ENCODE results near the gene LGALS9. TPM values are rescaled to one million over a fixed set of nuclear protein-coding genes. Genes with fewer than 3 reads are reported as not detected.

The LGALS9 gene
- 1.6 TPM for total RNA-seq (2021; ENCODE audit: unreplicated experiment)
- 1.2 TPM for polyA plus RNA-seq (2012; ENCODE audit: insufficient read length)
- Bru-seq, nascent RNA = percentile 36 among the genes with signal in this experiment
- BruChase-seq, experiment 1, labeled RNA remaining after a 2-hour chase = percentile 38 among the genes with signal in this experiment
- BruChase-seq, experiment 2, labeled RNA remaining after a 6-hour chase = percentile 32 among the genes with signal in this experiment
- long read RNA-seq = 0 reads

- DNase-seq (ENCODE audit: low read depth, low spot score) = no peak
- Histone ChIP-seq H3K27ac (ENCODE audit: low read length) (no peak within 1 kb of the TSS), H3K4me3 (ENCODE audit: low read depth in 2 of 2, low read length in 2 of 2) (no peak within 1 kb of the TSS), H3K36me3 (ENCODE audit: control insufficient read depth, insufficient read depth, low read length) (no peaks in the 10 kb centered on the region), H3K9me3 (ENCODE audit: control insufficient read depth, insufficient read depth, low read depth, low read length) (no peaks in the 10 kb centered on the region), H3K27me3 (ENCODE audit: control insufficient read depth, insufficient read depth, low read length) (no peaks in the 10 kb centered on the region), H3K4me1 (ENCODE audit: control insufficient read depth, insufficient read depth, low read length) (no peaks in the 10 kb centered on the region)
- TF ChIP-seq REST (IDR thresholded peaks at IDR 0.05; ENCODE audit: insufficient read depth in 1 of 2, low read depth in 2 of 2, low read length in 1 of 2) (no peak), POLR2AphosphoS5 (IDR thresholded peaks at IDR 0.05; ENCODE audit: low read depth, low read length) (no peak), SIN3A (IDR thresholded peaks at IDR 0.05; ENCODE audit: borderline replicate concordance, insufficient read depth, low read depth, low read length) (no peak), TCF7L2 (IDR thresholded peaks at IDR 0.05; ENCODE audit: low read depth, low read length) (no peak)
- TF ChIP-seq, protein P1, sequence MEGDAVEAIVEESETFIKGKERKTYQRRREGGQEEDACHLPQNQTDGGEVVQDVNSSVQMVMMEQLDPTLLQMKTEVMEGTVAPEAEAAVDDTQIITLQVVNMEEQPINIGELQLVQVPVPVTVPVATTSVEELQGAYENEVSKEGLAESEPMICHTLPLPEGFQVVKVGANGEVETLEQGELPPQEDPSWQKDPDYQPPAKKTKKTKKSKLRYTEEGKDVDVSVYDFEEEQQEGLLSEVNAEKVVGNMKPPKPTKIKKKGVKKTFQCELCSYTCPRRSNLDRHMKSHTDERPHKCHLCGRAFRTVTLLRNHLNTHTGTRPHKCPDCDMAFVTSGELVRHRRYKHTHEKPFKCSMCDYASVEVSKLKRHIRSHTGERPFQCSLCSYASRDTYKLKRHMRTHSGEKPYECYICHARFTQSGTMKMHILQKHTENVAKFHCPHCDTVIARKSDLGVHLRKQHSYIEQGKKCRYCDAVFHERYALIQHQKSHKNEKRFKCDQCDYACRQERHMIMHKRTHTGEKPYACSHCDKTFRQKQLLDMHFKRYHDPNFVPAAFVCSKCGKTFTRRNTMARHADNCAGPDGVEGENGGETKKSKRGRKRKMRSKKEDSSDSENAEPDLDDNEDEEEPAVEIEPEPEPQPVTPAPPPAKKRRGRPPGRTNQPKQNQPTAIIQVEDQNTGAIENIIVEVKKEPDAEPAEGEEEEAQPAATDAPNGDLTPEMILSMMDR (IDR thresholded peaks at IDR 0.05) = no peak
- ATAC-seq = no peak
- BruUV-seq (replicated peaks) = no TSS peak
- POLR2A ChIA-PET = no interaction called here
- intact Hi-C loops (cut with micrococcal nuclease; ENCODE audit: unreplicated experiment) = no loop called here
- CTCF ChIA-PET = interaction anchor here (0.7 kb wide), 1 partner anchor 91 kb away, joined by 3 read pairs; no protein-coding TSS in a partner anchor
- in situ Hi-C loops (cut with HindIII; ENCODE audit: low pct_unique_long_range_greater_than_20kb, low sequenced_read_pairs) = no loop called here
These were observed at the start of gene LGALS9 for GRCh38 chr17:27630607-27631410. Gene LGALS9, plus strand, starts transcription at chr17:27631188. Its CDS starts 78 bp downstream, at chr17:27631266.

DNA sequence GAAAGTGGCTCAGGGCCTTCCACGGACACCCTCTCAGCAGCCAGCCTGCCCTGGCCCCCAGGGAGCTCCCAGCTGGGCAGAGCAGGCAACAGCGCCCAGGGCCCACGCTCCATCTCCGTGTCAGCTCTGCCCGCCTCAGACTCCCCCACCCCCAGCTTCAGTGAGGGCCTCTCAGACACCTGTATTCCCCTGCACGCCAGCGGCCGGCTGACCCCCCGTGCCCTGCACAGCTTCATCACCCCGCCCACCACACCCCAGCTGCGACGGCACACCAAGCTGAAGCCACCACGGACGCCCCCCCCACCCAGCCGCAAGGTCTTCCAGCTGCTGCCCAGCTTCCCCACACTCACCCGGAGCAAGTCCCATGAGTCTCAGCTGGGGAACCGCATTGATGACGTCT is 48.3 kb upstream of the LGALS9 start:
- H3K36me3 ChIP-seq (ENCODE audit: control insufficient read depth, insufficient read depth, low read length) = no peaks in the 10 kb centered on the region
- TF ChIP-seq SIN3A (IDR thresholded peaks at IDR 0.05; ENCODE audit: borderline replicate concordance, insufficient read depth, low read depth, low read length) = no peak
- TF ChIP-seq, protein P1 (IDR thresholded peaks at IDR 0.05) = no peak
- TF ChIP-seq POLR2AphosphoS5 (IDR thresholded peaks at IDR 0.05; ENCODE audit: low read depth, low read length) = no peak
- TF ChIP-seq TCF7L2 (IDR thresholded peaks at IDR 0.05; ENCODE audit: low read depth, low read length) = no peak
- TF ChIP-seq REST (IDR thresholded peaks at IDR 0.05; ENCODE audit: insufficient read depth in 1 of 2, low read depth in 2 of 2, low read length in 1 of 2) = no peak
- ChIA-PET POLR2A (no interaction called here), CTCF (no interaction called here)
- ATAC-seq = no peak
- peaks cover 12% of the 10 kb centered on the region for H3K4me1 ChIP-seq (ENCODE audit: control insufficient read depth, insufficient read depth, low read length)
- in situ Hi-C loops (cut with HindIII; ENCODE audit: low pct_unique_long_range_greater_than_20kb, low sequenced_read_pairs) (no loop called here), intact Hi-C loops (cut with micrococcal nuclease; ENCODE audit: unreplicated experiment) (no loop called here)
- no peaks in the 10 kb centered on the region for H3K9me3 ChIP-seq (ENCODE audit: control insufficient read depth, insufficient read depth, low read depth, low read length)
- H3K27me3 ChIP-seq (ENCODE audit: control insufficient read depth, insufficient read depth, low read length) = no peaks in the 10 kb centered on the region
- no peak overlapping the region for H3K27ac ChIP-seq (ENCODE audit: low read length)
- DNase-seq (ENCODE audit: low read depth, low spot score) = no peak
- no peak overlapping the region for H3K4me3 ChIP-seq (ENCODE audit: low read depth in 2 of 2, low read length in 2 of 2)
- no TSS peak for BruUV-seq (replicated peaks)

All from Panc1 (cell line).